Measurements from ENCODE around the gene CXCL14.
"Not testable (repeated sequence)": the region's sequence is repeated elsewhere in the genome, so short reads cannot be mapped to it uniquely, and the experiment has no call there.

The CXCL14 gene

DNA sequence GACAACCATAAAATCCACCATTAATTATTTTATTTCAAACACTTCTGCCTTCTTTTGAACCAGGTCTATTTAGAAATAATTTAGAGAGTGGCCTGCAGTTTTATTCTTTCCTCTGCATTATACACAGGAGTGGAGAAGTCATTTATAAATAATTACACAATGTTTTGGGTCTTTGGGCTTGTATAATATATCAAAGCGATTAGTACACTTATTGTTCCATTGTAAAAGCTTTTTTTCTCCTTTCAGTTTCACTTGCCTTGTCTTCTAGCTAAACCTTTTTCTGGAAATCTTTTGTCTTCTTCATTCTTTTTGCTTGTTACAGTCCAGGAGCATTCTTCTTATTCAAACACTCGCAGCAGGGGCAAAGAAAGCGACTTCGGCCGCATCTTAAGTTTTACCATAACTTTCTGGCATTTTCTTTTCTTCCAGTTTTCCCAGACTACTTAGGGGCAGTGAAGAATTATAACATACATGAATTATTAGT is 35.7 kb downstream of the CXCL14 start:
- no peak for DNase-seq (ENCODE audit: low spot score)

- no peak for DNase-seq (ENCODE audit: low spot score)
These were observed 36.8 kb downstream of the CXCL14 start for GRCh38 chr5:135541807-135542502.

DNA sequence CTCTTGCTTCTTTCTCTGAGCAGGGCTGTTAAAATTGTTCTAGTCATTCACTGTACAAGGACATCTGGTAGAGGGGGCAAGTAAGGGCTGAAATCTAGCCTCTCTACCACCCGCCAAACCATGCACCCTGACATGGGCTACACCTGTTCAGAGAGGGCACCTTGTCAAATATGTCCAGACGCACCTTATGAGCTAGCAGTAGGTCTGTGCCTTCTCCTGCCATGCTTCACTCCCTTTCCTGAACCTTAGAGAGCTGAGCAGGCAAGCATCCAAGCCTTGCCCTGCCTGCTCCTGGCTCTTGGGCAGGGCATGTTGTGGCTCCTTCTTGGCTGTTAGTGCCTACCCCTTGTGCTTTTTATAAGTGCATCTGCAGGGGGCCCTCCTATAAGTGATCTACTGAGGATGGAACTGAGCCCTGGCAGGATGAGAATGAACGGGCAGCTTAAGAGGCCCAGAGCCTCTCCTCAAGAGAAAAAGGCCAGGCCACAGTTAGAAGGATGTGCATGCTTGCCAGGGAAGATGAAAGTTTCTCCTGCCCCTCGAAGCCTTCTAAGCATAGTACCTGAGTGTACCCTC is 39.3 kb downstream of the CXCL14 start:
- no peak for DNase-seq (ENCODE audit: low spot score)

GRCh38 chr5:135538261-135538660 is 40.5 kb downstream of the CXCL14 start:
- no peak for DNase-seq (ENCODE audit: low spot score)

GRCh38 chr5:135537745-135538144 is 41.0 kb downstream of the CXCL14 start:
- no peak for DNase-seq (ENCODE audit: low spot score)

DNA sequence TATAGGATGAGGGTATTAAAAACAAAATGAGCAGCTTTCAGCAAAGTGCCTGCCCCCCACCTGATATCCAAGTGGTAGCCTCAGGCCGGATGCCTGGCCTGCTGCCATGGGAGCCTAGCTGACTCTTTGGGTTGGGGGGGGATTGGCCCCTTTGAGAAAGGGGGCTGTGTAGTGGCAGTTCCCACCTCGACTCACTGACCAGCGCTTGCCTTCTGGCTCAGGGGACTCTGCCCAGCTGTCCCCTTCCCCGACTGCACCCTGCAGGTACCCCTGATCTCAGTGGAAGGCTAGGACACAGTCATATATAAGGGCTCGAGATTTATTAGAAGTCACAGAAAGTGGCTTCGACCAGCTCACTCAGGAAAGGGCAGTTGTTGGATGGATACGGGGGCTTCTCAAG is 41.5 kb downstream of the CXCL14 start:
- DNase-seq (ENCODE audit: low spot score), result no peak

DNA sequence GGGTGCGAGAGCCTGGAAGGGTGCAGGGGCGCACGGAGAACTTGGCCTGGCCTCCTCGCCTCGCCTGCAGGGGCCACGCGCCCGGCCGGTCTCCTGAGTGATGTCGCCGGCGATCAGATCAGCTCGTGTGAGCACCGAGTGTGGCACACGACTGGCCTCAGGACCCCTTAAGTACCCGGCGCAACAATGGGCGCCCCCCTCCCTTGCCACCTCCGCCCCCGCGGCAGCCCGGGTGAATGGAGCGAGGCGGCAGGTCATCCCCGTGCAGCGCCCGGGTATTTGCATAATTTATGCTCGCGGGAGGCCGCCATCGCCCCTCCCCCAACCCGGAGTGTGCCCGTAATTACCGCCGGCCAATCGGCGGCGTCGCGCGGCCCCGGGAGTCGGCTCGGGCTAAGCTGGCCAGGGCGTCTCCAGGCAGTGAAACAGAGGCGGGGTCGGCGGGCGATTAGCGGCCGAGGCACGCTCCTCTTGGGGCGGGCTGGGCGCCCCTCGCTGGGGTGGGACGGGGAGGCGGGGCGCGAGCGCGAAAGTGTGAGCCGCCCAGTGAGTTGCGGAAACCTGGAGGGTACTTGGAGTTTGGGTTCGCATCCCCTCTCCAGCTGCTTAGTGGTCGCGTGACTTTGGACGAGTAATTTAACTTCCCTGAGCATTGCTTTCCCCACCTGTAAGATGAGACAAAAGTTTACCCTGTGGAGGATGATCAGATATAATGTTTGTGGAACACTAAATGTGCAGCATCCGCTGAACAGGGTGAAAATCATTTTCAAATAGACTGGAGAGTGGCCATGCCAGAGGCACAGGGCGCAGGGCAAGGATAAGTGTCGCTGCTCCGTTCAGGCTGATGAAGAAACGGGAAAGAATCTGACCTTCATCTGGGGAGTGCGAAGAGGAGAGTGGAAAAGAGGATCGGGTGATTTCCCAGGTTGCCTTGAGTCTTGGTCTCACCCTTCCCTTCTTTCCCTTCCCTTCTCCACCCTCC is 42.7 kb downstream of the CXCL14 start, which contains the start of gene NEUROG1:
TSS of gene NEUROG1 (minus strand) at position 145 of the 982 bp plus-strand sequence. CDS start 274 bp downstream, outside the sequence.
- DNase-seq (ENCODE audit: low spot score), result no peak

GRCh38 chr5:135535420-135535819 is 43.4 kb downstream of the CXCL14 start:
- no peak for DNase-seq (ENCODE audit: low spot score)

DNA sequence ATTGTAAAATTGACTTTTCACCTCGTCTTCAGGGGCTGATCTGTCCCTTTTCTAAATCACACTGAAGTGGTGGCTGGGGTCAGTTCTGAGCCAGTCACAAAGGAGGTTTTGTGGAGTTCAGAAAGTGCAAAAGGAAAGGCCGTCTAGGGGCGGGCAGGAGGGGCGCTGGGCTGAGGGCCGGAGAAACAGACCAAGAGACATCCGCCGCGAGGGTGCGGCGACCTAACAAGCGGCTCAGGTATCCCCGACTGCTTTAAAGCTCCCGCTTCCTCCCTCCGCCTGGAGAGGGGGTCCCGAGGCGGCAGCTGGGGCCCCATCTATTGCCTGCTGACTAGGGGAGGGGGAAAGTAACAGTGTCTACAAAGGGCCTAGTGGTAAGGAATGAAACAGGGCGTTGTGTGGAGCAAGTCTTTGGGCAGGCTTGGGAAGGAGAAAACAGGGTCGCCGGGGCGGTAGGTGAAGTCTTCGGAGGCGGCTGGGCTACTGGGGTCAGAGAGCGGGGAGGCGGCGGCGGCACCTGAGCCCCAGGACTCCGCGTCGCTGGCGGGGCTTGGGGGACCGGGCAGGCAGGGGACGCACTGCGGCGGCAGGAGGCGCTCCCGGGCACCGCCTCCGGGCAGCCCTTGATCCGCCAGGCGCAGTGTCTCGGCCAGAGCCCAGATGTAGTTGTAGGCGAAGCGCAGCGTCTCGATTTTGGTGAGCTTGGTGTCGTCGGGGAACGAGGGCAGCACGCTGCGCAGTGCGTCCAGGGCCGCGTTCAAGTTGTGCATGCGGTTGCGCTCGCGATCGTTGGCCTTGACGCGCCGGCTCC is 44.0 kb downstream of the CXCL14 start:
- DNase-seq (ENCODE audit: low spot score), result peak; percentile 29

DNA sequence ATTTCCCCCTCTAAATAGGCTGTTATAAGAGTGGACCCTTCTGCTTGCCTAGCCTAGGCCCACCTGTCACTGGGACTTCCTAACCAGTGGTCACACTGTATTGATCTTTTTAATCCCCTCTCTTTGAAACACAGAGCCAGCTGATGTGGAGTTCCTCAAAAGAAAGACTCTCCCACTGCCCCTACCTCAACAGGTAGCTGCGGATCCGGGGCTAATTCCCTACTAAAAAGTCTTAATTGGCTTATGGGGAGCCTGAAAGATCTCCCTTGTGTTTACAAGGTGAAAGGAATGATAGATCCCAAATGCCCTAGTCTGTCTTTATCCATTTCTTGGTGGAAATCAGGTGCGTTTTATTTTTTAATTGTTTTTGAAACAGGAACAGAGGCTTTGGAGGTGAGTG is 45.0 kb downstream of the CXCL14 start:
- DNase-seq (ENCODE audit: low spot score), result no peak

- DNase-seq (ENCODE audit: low spot score), result no peak
These were observed 45.5 kb downstream of the CXCL14 start for GRCh38 chr5:135533334-135533733.

- not testable (repeated sequence) for DNase-seq (ENCODE audit: low spot score)
These were observed 49.2 kb downstream of the CXCL14 start for GRCh38 chr5:135529576-135529975.

- no peak for DNase-seq (ENCODE audit: low spot score)
These were observed 51.9 kb downstream of the CXCL14 start for GRCh38 chr5:135526924-135527323.

GRCh38 chr5:135521964-135522363 is 56.8 kb downstream of the CXCL14 start:
- DNase-seq (ENCODE audit: low spot score), result no peak

Data from germinal center (tissue), 1 donor.